K562 (cell line): ENCODE measurements around the gene ACY1. TPM values are rescaled to one million over a fixed set of nuclear protein-coding genes. Genes with fewer than 3 reads are reported as not detected.
"Not testable (repeated sequence)": the region's sequence is repeated elsewhere in the genome, so short reads cannot be mapped to it uniquely, and the experiment has no call there.

Experiments used
- ATAC-seq: fragments of 200-7000 bp; cut with Tn5 transposase; 3 replicates; pipeline ENCODE4 v1.9.1; 2020; ENCODE audit warnings: moderate library complexity
- BruUV-seq: library from RNA; stranded (reverse); fragments of 400-500 nt; replicated peaks from 2 replicates; lab custom pipeline; 2021; lab: Mats Ljungman, UMichigan
- CTCF ChIA-PET: fragments of 300-600 bp; formaldehyde crosslinking; extraction: SDS; loops from one replicate; lab custom pipeline; 2021; ENCODE audit warnings: low intra/inter-chr PET ratio; lab: Yijun Ruan, JAX
- POLR2A ChIA-PET: fragments of 300-600, 350-650 bp; sonication (Branson Sonifier 250); formaldehyde crosslinking; extraction: SDS; loops from one replicate; lab custom pipeline; 2021; ENCODE audit warnings: antibody characterized with exemption, inconsistent platforms; lab: Yijun Ruan, JAX
- DNase-seq, 4 experiments: peaks; one replicate each; pipeline versions ENCODE4 v3.0.0 to v3.0.0-alpha.2; 2011 to 2018; ENCODE audit warnings: low spot score in 3 of 4, mixed read lengths in 3 of 4; ENCODE audit errors: extremely low read depth in 1 of 4
- FAIRE-seq: peaks from 2 replicates; lab custom pipeline; 2011; peaks lifted over from hg19 to GRCh38; lab: Jason Lieb, UNC
- H2AFZ ChIP-seq: 2 replicates; pipeline ENCODE4 v1.6.0; 2011; ENCODE audit warnings: low read depth, low read length, control low read depth, inconsistent platforms
- H3K27ac ChIP-seq: fragments of 200-600 bp; 3 replicates; pipeline ENCODE4 v1.8.0; 2011; ENCODE audit warnings: low read depth, mild to moderate bottlenecking, control low read depth, inconsistent platforms, low read length, moderate library complexity, mixed read lengths; ENCODE audit errors: extremely low read depth
- H3K27me3 ChIP-seq, 2 experiments: fragments of 300-600 bp in 1 of 2; 2 replicates in 1 of 2; 3 replicates in 1 of 2; pipeline versions ENCODE4 v1.6.0 to v1.8.0; 2011; ENCODE audit warnings: inconsistent platforms in 2 of 2, low read length in 2 of 2, mild to moderate bottlenecking in 1 of 2, mixed read lengths in 1 of 2, moderate library complexity in 1 of 2; ENCODE audit not compliant: control insufficient read depth in 2 of 2, insufficient read depth in 2 of 2
- H3K36me3 ChIP-seq: fragments of 300-600 bp; 3 replicates; pipeline ENCODE4 v1.8.0; 2011; ENCODE audit warnings: mild to moderate bottlenecking, low read length, inconsistent platforms; ENCODE audit not compliant: control insufficient read depth, insufficient read depth
- H3K4me1 ChIP-seq, 2 experiments: fragments of 200-600 bp in 1 of 2; replicated peaks in 1 of 2; 2 replicates in 1 of 2; 3 replicates in 1 of 2; pipeline versions ENCODE4 v1.5.1 to v1.8.0; 2011; ENCODE audit warnings: inconsistent platforms in 2 of 2, low read length in 2 of 2, mild to moderate bottlenecking in 1 of 2, mixed read lengths in 1 of 2, moderate library complexity in 1 of 2; ENCODE audit not compliant: control insufficient read depth in 2 of 2, insufficient read depth in 2 of 2
- H3K4me2 ChIP-seq: 2 replicates; pipeline ENCODE4 v1.6.1; 2011; ENCODE audit warnings: low read length, control low read depth, inconsistent platforms, mixed read lengths; ENCODE audit not compliant: insufficient read depth
- H3K4me3 ChIP-seq: fragments of 200-600 bp; sonication (generic), shearing (Covaris generic); 2 replicates; pipeline ENCODE4 v1.5.1; 2016; ENCODE audit warnings: control low read depth, inconsistent platforms
- H3K79me2 ChIP-seq: fragments of 200-600 bp; 3 replicates; pipeline ENCODE4 v1.8.0; 2011; ENCODE audit warnings: low read length, inconsistent platforms; ENCODE audit not compliant: control insufficient read depth, insufficient read depth
- H3K9ac ChIP-seq, 2 experiments: 2 replicates each; pipeline versions ENCODE4 v1.6.0 to v1.6.1; 2011; ENCODE audit warnings: low read depth in 2 of 2, low read length in 2 of 2, control low read depth in 1 of 2, inconsistent platforms in 1 of 2, mild to moderate bottlenecking in 1 of 2, mixed read lengths in 1 of 2; ENCODE audit not compliant: insufficient read depth in 1 of 2
- H3K9me1 ChIP-seq: one replicate; pipeline ENCODE4 v1.6.0; 2011; ENCODE audit warnings: inconsistent platforms, mild to moderate bottlenecking, low read length, moderate library complexity; ENCODE audit not compliant: control insufficient read depth, insufficient read depth
- H3K9me3 ChIP-seq: replicated peaks from 2 replicates; pipeline ENCODE4 v1.5.1; 2011; ENCODE audit warnings: low read depth, low read length, inconsistent platforms; ENCODE audit not compliant: control insufficient read depth, insufficient read depth
- H4K20me1 ChIP-seq: replicated peaks from 2 replicates; pipeline ENCODE4 v1.6.1; 2011; ENCODE audit warnings: low read length, inconsistent platforms, mixed read lengths; ENCODE audit not compliant: control insufficient read depth, insufficient read depth
- POLR2G ChIP-seq: fragments of 200-400 bp; formaldehyde crosslinking; IDR thresholded peaks from 2 replicates; pipeline ENCODE4 v1.6.1; 2017; ENCODE audit warnings: low read depth, mild to moderate bottlenecking, antibody characterized with exemption, low read length, moderate library complexity
- PTBP1 ChIP-seq: fragments of 200-400 bp; formaldehyde crosslinking; IDR thresholded peaks from 2 replicates; pipeline ENCODE4 v1.6.1; 2017; ENCODE audit warnings: low read depth, low read length
- RBFOX2 ChIP-seq: fragments of 200-400 bp; formaldehyde crosslinking; IDR thresholded peaks from 2 replicates; pipeline ENCODE4 v1.6.1; 2017; ENCODE audit warnings: low read depth, mild to moderate bottlenecking, low read length, moderate library complexity
- TFAP4 ChIP-seq: sonication (generic); formaldehyde crosslinking; IDR thresholded peaks from 2 replicates; pipeline ENCODE4 v1.8.0; 2022; ENCODE audit warnings: missing genetic modification reagents, mild to moderate bottlenecking, moderate library complexity, borderline replicate concordance
- ZBTB33 ChIP-seq: sonication (generic); formaldehyde crosslinking; IDR thresholded peaks from 2 replicates; pipeline ENCODE4 v1.8.1; 2023; ENCODE audit warnings: mild to moderate bottlenecking, missing genetic modification reagents
- WGBS: fragments of 100-300 bp; shearing (Covaris generic); methylation state at CpG from one replicate; pipeline ENCODE4 v1.1.6; 2016; ENCODE audit warnings: low coverage, mixed read lengths; ENCODE audit not compliant: insufficient coverage; ENCODE audit errors: missing lambda C conversion rate; 5-methylcytosine and 5-hydroxymethylcytosine counted together
- in situ Hi-C: fragments of 300-500 bp; cut with MboI; formaldehyde crosslinking; loops from 4 replicates; pipeline ENCODE4 v1.15.0; 2018; ENCODE audit warnings: inconsistent platforms, mixed read lengths
- intact Hi-C: fragments of 100-400 bp; cut with micrococcal nuclease; formaldehyde crosslinking; loops from 2 replicates; pipeline ENCODE4 v1.14.2; 2022
- polyA plus RNA-seq, 8 experiments: library from polyadenylated mRNA; depleted of rRNA in 4 of 8; stranded (reverse) in 5 of 8; unstranded in 3 of 8; fragments of >200 nt; fragmentation: Nextera tagmentation in 2 of 8; fragmentation: Illumina TruSeq in 1 of 8; extraction: Ambion mirVana in 2 of 8; extraction: Trizol in 1 of 8; gene quantifications; 2 replicates each; pipeline versions ENCODE4 v1.2.1 to v1.2.3, GENCODE V29; 2011 to 2014; ENCODE audit warnings: inconsistent platforms in 1 of 8, missing spikeins in 1 of 8
- total RNA-seq, 7 experiments: library from RNA; depleted of rRNA in 6 of 7; stranded (reverse); fragments of >200 nt in 6 of 7; fragmentation: Illumina TruSeq in 2 of 7; extraction: Trizol in 2 of 7; gene quantifications; 2 replicates each; pipeline versions ENCODE4 v1.2.1 to v1.2.3, GENCODE V29; 2011 to 2021; ENCODE audit warnings: low replicate concordance in 1 of 7

ACY1 gene
- total and polyA plus RNA-seq, 9 of the 15 experiments (the other 6 are each of a cell fraction or from before 2014, with no cell fraction given), result 70.7 to 195 (median 123) TPM

- in situ Hi-C loops, H2AFZ ChIP-seq, CTCF ChIA-PET, BruUV-seq, H3K9me1 ChIP-seq, ATAC-seq, H3K9ac ChIP-seq, H4K20me1 ChIP-seq, H3K9me3 ChIP-seq, FAIRE-seq, H3K4me2 ChIP-seq, H3K27me3 ChIP-seq, DNase-seq, intact Hi-C loops, H3K4me3 ChIP-seq: not testable (repeated sequence)
- H3K79me2 ChIP-seq, result peaks cover 42% of the 10 kb centered on the region
- peak overlapping the region; percentile 46; the same call in 1 of the 3 replicates for H3K27ac ChIP-seq
- TF ChIP-seq ZBTB33 (CRISPR knock-in tag) (peak; percentile 91), RBFOX2 (peak; percentile 58), POLR2G (peak; percentile 62), PTBP1 (0 out of 2 replicates have a peak, but pooled peaks have one; percentile 5), TFAP4 (peak; percentile 17; the same call in 1 of the 2 replicates)
- H3K36me3 ChIP-seq, result peaks cover 59% of the 10 kb centered on the region
- H3K4me1 ChIP-seq, result peaks cover 36 to 55% of the 10 kb centered on the region in 2 experiments
- 98% methylated on average over 7 of the region's 38 CpGs for WGBS
- POLR2A ChIA-PET, result interaction anchor here (0.6 to 6.0 kb wide), 6 partner anchors 8 to 458 kb away, joined by 3 to 105 read pairs (median 5); partner anchors contain the start of genes ABHD14A, ABHD14B and ACY1
Observed at GRCh38 chr3:51990501-51990971, 7.2 kb downstream of the ACY1 start.
